NOMO-1 treated with dmso at 0.1 percent for 144 hours (cell line): ENCODE results near the gene ENDOV.
"Not testable (repeated sequence)": the region's sequence is repeated elsewhere in the genome, so short reads cannot be mapped to it uniquely, and the experiment has no call there.

Source experiments
- DNase-seq: peaks from one replicate; lab custom pipeline; 2025; ENCODE audit not compliant: unreplicated experiment; lab: John Stamatoyannopoulos, UW

Gene ENDOV

DNA sequence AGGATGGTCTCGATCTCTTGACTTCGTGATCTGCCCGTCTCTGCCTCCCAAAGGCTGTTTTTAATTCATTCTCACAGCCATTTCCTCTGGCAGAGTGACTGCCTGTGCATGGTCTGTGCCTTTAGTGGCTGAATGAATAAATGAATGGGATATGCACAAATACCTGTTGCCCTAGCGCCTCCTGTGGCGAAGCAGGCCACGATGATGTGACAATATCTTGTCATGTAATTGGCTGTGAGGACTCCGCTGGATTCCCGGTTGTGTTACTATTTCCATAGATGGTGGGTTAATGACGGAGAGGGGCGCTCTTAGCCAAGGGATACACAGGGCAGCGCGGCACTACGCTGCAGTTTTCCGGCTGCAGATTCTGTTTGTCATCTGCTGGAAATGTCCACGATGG lies 26.8 kb upstream of the ENDOV start:
- DNase-seq = no peak

GRCh38 chr17:80388601-80389000 lies 26.4 kb upstream of the ENDOV start:
- no peak for DNase-seq

GRCh38 chr17:80389011-80389995 lies 25.7 kb upstream of the ENDOV start:
- DNase-seq = no peak

- no peak for DNase-seq
Measured at GRCh38 chr17:80393241-80393890, 21.6 kb upstream of the ENDOV start.

GRCh38 chr17:80393961-80394360 lies 21.0 kb upstream of the ENDOV start:
- no peak for DNase-seq

DNA sequence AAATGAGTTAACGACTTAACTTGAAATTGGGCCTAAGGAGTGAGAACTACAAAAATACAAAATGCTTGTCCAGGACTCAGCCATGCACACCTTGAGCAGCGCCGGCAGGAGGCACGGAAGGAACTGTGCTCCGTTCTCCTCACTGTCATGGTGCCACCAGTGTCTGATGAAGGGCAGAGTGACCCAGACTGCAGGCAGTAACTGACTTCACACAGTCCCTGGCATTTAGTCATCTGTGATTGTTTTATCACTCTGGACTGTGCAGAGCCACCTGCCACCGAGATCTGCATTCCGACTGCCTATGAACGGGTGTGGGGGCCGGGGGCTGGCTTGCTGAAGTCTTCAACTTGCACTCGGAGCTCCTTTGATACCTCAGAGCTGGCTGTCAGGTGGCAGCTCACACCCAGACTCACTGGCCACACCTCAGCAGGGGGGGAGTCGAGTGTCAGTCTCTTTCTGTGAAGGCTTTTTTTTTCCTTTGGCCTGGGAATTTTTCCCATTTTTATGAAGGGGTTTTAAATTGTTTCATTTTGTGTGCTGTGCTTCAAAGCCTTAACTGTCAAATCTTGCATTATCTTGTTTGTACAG lies 20.2 kb upstream of the ENDOV start:
- no peak for DNase-seq

GRCh38 chr17:80395402-80396151 lies 19.4 kb upstream of the ENDOV start:
- DNase-seq = no peak

- DNase-seq = no peak
Measured at GRCh38 chr17:80396157-80397033, 18.6 kb upstream of the ENDOV start.

DNA sequence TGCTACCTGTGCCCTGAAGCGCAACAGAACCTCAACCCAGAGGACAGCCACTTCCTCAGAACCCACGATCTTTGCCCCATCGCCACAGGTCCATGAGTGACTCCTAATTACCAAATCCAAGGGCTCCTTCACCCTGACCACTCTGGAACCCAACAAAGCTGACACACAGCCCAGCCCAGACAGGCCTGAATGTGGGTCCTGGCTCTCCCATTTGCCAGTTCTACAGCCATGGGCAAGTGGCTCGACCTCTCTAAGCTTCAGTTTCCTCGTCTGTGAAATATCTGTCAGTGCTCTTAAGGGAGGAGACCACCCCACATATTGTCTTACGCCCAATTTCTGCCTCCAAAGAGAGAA lies 18.0 kb upstream of the ENDOV start:
- DNase-seq = no peak

DNA sequence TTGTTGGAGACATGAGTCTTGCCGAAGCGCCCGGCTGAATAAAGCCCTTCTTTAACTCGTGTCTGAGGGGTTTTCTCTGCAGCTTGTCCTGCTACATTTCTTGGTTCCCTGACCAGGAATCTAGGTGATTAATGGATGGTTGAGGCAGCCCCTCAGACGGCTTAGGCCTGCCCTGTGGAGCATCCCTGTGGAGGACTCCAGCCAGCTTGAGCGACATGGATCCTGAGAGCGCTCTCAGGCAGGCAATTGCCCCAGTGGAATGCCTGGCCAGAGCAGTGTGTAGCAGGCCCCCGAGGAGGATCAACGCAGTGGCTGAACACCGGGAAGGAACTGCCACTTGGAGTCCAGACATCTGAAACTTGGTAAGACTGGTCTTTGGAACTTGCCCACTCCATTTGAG lies 17.3 kb upstream of the ENDOV start:
- no peak for DNase-seq

- DNase-seq = not testable (repeated sequence)
Measured at GRCh38 chr17:80401086-80401485, 13.9 kb upstream of the ENDOV start.

GRCh38 chr17:80402102-80402501 lies 12.9 kb upstream of the ENDOV start:
- not testable (repeated sequence) for DNase-seq

DNA sequence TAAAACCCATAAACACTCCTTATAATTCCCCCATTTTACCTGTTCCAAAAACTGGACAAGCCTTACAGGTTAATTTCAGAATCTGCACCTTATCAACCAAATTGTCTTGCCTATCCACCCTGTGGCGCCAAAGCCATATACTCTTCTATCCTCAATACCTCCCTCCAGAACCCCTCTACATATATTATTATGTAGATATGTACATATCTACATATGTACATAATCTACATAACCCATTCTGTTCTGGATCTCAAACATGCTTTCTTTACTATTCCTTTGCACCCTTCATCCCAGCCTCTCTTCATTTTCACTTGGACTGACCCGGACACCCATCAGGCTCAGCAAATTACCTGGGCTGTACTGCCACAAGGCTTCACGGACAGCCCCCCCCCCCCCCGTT lies 12.0 kb upstream of the ENDOV start:
- no peak for DNase-seq

GRCh38 chr17:80406146-80406545 lies 8.8 kb upstream of the ENDOV start:
- DNase-seq = no peak

- DNase-seq = not testable (repeated sequence)
Measured at GRCh38 chr17:80407917-80408316, 7.0 kb upstream of the ENDOV start.

DNA sequence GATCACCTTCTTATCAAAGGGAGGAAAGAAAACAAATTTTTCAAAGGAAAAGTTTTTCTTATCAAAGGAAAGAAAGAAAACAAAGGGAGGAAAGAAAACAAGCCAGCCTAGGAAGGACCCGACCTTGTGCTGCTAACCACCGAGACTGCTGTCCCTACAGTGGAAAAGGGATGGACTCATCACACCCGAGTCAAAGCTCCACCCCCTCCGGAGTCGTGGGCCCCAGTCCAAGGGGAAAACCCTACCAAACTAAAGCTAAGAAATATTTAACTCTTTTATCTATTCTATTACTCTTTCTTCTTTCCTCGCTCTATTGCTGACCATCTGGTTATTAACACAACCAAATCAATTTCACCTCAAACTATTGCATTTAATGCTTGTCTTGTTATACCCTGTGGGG lies 6.1 kb upstream of the ENDOV start:
- DNase-seq = no peak

DNA sequence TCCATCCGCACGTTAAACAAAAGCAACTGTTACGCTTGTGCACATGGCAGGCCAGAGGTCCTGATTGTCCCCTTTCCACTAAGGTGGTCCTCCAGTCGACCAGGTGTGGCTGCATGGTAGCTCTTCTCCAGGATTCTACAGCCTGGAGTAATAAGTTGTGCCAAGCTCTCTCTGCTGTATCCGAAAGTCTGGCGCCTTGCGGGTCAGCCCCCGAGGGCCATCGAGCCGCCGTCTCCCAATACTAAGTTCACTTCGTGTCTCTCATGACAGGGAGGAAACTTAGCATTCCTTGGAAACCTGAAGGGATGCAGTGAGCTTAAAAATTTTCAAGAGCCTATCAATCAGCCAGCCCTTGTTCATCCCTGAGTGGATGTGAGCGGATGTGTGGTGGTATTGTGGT lies 5.3 kb upstream of the ENDOV start:
- no peak for DNase-seq

- DNase-seq = not testable (repeated sequence)
Measured at GRCh38 chr17:80410441-80411087, 4.4 kb upstream of the ENDOV start.

DNA sequence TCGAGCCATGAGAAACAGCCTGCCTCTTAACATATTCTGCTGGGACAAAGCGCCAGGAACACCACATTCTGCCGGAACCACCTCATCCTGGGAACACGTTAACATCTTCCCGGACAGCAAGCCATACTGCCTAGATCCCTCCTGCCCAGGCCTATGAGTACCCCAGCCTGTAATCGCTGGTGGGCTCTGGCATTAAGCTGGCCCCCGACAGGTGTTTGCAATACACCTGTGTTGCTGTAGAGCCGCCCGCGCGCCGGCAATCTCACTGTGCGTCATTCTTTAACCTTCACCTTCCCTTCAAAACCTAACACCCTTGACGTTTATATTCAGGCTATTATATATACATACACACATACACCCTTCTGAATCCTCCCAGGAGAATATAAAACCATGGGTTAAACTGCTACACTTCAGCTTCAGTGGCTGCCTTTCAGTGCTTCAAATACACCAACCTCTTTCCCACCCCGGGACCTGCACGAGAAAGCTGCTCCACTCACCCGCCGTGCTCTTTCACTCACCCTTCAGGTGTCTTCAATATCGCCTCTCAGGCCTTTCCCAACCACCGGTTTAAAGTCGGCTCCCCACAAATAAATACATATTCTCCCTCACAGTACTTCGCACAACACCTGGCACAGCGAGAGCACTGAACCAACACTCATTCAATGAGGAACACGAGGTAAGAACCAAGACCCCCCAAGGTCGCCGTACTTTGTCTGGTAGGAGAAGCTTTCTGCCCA lies 1.0 kb upstream of the ENDOV start:
- no peak for DNase-seq
